Fibroblast of lung (primary cell): ENCODE data around the gene MRPL9.

Experiments used
- EZH2 ChIP-seq: IDR thresholded peaks from 2 replicates; pipeline ENCODE4 v1.5.1; 2012; ENCODE audit warnings: low read length, control low read depth, mild to moderate bottlenecking; ENCODE audit errors: missing control alignments
- TF ChIP-seq, protein P1 (sequence below), 2 donors: IDR thresholded peaks in 1 of 2; conservative IDR thresholded peaks in 1 of 2; 1 replicate in 1 of 2; 2 replicates in 1 of 2; pipeline ENCODE4 v1.5.1; 2011 to 2012; ENCODE audit warnings: low read length in 2 of 2, control low read depth in 1 of 2, inconsistent platforms in 1 of 2, low read depth in 1 of 2, mild to moderate bottlenecking in 1 of 2

DNA sequence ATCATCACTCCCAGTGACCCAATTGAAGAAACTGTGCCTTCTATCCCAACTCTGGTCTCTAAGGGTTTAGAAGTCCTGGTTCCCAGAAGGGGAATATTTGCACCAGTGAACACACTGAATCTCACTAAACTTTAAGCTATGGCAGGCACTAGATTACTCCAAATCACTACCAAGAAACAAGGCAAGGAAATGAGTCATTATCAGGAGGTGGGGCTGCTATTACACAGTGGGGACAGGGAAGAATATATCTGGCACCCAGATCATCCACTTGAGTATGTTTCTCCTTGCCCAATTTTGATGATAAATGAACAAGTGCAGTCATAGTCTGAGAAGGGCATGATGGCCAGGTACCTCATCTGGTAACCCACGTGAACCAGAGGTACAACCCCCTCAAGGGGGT, 7.0 kb downstream of the MRPL9 start:
- TF ChIP-seq, protein P1, sequence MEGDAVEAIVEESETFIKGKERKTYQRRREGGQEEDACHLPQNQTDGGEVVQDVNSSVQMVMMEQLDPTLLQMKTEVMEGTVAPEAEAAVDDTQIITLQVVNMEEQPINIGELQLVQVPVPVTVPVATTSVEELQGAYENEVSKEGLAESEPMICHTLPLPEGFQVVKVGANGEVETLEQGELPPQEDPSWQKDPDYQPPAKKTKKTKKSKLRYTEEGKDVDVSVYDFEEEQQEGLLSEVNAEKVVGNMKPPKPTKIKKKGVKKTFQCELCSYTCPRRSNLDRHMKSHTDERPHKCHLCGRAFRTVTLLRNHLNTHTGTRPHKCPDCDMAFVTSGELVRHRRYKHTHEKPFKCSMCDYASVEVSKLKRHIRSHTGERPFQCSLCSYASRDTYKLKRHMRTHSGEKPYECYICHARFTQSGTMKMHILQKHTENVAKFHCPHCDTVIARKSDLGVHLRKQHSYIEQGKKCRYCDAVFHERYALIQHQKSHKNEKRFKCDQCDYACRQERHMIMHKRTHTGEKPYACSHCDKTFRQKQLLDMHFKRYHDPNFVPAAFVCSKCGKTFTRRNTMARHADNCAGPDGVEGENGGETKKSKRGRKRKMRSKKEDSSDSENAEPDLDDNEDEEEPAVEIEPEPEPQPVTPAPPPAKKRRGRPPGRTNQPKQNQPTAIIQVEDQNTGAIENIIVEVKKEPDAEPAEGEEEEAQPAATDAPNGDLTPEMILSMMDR (conservative IDR thresholded peaks at IDR 0.05 in 1 of 2, IDR thresholded peaks at IDR 0.05 in 1 of 2; ENCODE audit: low read depth in 1 of 2, low read length in 2 of 2), result no peak
- TF ChIP-seq EZH2, result no peak
